AG09309 (cell line): Measurements from ENCODE around the gene STK17A.

Experiments
- DNase-seq: peaks from one replicate; pipeline ENCODE4 v3.0.0-alpha.2; 2010; ENCODE audit warnings: low read depth
- H3K4me3 ChIP-seq: 2 replicates; pipeline ENCODE4 v1.5.1; 2011; ENCODE audit warnings: mild to moderate bottlenecking, low read depth, low read length, moderate library complexity; ENCODE audit not compliant: control insufficient read depth
- CTCF ChIP-seq: IDR thresholded peaks from 2 replicates; pipeline ENCODE4 v1.5.1; 2011; ENCODE audit warnings: mild to moderate bottlenecking, low read depth, low read length, inconsistent platforms; ENCODE audit not compliant: insufficient read depth, control insufficient read depth; ENCODE audit errors: missing control alignments

STK17A gene

GRCh38 chr7:43629857-43630256 is 46.9 kb downstream of the STK17A start:
- no peak for DNase-seq
- no peak for TF ChIP-seq CTCF
- no peak overlapping the region for H3K4me3 ChIP-seq

GRCh38 chr7:43630482-43630881 is 47.6 kb downstream of the STK17A start:
- TF ChIP-seq CTCF = no peak
- DNase-seq = no peak
- no peak overlapping the region for H3K4me3 ChIP-seq

GRCh38 chr7:43631559-43631958 is 48.7 kb downstream of the STK17A start:
- no peak for DNase-seq
- no peak overlapping the region for H3K4me3 ChIP-seq
- TF ChIP-seq CTCF = no peak

GRCh38 chr7:43632746-43633145 is 49.8 kb downstream of the STK17A start:
- H3K4me3 ChIP-seq = no peak overlapping the region
- no peak for TF ChIP-seq CTCF
- no peak for DNase-seq

- no peak overlapping the region for H3K4me3 ChIP-seq
- no peak for TF ChIP-seq CTCF
- no peak for DNase-seq
Observed at GRCh38 chr7:43634384-43634783, 51.5 kb downstream of the STK17A start.

GRCh38 chr7:43636093-43636492 is 53.2 kb downstream of the STK17A start:
- no peak overlapping the region for H3K4me3 ChIP-seq
- TF ChIP-seq CTCF = no peak
- no peak for DNase-seq

- no peak for DNase-seq
- H3K4me3 ChIP-seq = no peak overlapping the region
- no peak for TF ChIP-seq CTCF
Observed at GRCh38 chr7:43637114-43637806, 54.4 kb downstream of the STK17A start.
